GM19025 (cell line): ENCODE measurements around the gene LAMA5.

ENCODE experiments used
- ATAC-seq: cut with Tn5 transposase; IDR thresholded peaks from one replicate; pipeline ENCODE4 v1.9.1; 2021; ENCODE audit warnings: mild to moderate bottlenecking, low read depth, moderate library complexity; ENCODE audit not compliant: unreplicated experiment

The LAMA5 gene

GRCh38 chr20:62405108-62405980 is 38.2 kb upstream of the LAMA5 start:
- no peak for ATAC-seq

- no peak for ATAC-seq
These were observed 37.6 kb upstream of the LAMA5 start for GRCh38 chr20:62404761-62405107.

GRCh38 chr20:62404112-62404665 is 37.1 kb upstream of the LAMA5 start:
- ATAC-seq: no peak

- no peak for ATAC-seq
These were observed 36.2 kb upstream of the LAMA5 start for GRCh38 chr20:62403331-62403730.

GRCh38 chr20:62402456-62403150 is 35.5 kb upstream of the LAMA5 start:
- ATAC-seq: no peak

GRCh38 chr20:62401331-62401779 is 34.2 kb upstream of the LAMA5 start:
- ATAC-seq: no peak

GRCh38 chr20:62400541-62400940 is 33.4 kb upstream of the LAMA5 start:
- no peak for ATAC-seq

- ATAC-seq: no peak
These were observed 32.9 kb upstream of the LAMA5 start for GRCh38 chr20:62400021-62400420.

GRCh38 chr20:62398120-62398821 is 31.2 kb upstream of the LAMA5 start:
- ATAC-seq: no peak

- no peak for ATAC-seq
These were observed 29.5 kb upstream of the LAMA5 start for GRCh38 chr20:62396367-62397239.

- ATAC-seq: no peak
These were observed 28.5 kb upstream of the LAMA5 start for GRCh38 chr20:62395311-62396242.

- ATAC-seq: no peak
These were observed 27.4 kb upstream of the LAMA5 start for GRCh38 chr20:62394248-62395245.

- ATAC-seq: no peak
These were observed 26.7 kb upstream of the LAMA5 start for GRCh38 chr20:62393830-62394229.

- ATAC-seq: no peak
These were observed 26.2 kb upstream of the LAMA5 start for GRCh38 chr20:62393335-62393665.

GRCh38 chr20:62392621-62393334 is 25.7 kb upstream of the LAMA5 start:
- no peak for ATAC-seq

GRCh38 chr20:62392077-62392418 is 24.9 kb upstream of the LAMA5 start:
- ATAC-seq: no peak
